GM21619 (cell line): ENCODE measurements around the gene POU3F1.

Source experiments
- ATAC-seq: cut with Tn5 transposase; IDR thresholded peaks from one replicate; pipeline ENCODE4 v1.9.1; 2021; ENCODE audit not compliant: unreplicated experiment

Gene POU3F1

DNA sequence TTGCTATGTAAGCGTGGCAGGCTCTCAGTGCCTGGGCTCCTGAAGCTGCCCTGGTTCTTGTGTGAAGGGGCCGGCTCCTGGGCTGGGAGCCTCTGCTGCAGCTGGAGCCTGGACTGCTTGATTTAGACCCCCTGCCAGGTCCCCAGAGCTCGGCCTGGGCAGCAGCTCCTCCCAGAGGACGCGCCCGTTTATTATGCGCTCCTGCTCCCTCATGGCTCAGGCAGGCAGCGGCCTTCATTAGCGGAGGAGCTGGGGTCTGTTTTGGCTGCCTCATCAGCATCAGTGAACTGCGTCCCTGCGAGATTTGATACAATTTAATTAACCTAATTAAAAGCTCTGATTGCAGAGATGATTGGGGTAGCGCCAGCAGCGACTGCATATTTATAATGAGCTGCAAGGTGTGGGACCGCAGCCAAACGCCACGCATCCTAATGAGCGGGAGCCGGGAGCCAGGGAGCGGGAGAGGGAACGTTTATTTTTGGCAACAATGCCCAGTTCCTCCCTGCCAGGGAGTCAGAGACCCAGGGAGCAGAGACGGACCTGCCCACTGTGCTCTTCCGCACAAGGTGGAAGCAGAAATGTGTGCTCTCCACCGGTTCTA is 17.4 kb downstream of the POU3F1 start:
- no peak for ATAC-seq

DNA sequence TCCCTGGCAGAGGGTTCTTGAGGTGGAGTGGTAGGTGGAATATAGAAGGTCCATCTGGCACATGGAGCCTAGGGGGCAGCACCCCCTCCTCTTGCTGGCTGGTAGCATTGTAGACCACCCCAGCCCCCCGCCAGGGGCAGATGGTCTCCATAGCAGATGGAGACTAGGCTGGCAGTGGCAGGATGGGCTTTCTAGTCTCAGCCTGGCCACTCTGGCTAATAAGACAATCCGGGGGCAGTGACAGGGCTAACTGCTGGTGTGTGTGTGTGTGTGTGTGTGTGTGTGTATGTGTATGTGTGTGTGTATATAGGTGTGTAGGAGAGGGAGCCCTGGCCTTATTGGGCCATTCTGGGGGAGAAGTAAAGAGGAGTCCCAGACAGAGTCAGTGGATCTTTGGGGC is 17.9 kb downstream of the POU3F1 start:
- no peak for ATAC-seq

DNA sequence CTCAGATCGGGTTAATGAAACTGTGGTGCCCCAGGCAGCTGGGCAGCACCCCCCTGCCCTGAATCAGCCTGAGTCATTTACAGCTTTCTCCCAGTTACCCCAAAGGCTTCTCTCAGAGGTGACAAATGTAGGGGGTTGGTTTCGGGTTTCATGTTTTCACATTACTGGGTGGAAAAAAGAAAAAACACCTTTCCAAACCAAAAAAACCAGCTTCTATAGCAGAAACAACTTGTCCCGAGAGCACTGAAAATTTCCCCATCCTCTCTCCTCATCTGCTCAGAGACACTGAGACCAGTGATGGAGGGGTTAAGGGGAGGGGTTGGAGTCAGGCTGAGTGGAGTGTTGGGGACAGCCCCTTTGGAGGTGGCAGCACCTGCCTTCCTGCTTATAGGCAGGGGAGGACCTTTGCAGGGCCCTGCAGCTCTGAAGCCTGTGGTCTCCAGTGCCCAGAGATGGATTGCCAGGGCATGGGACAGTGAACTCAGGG is 18.4 kb downstream of the POU3F1 start:
- ATAC-seq: peak; percentile 61

DNA sequence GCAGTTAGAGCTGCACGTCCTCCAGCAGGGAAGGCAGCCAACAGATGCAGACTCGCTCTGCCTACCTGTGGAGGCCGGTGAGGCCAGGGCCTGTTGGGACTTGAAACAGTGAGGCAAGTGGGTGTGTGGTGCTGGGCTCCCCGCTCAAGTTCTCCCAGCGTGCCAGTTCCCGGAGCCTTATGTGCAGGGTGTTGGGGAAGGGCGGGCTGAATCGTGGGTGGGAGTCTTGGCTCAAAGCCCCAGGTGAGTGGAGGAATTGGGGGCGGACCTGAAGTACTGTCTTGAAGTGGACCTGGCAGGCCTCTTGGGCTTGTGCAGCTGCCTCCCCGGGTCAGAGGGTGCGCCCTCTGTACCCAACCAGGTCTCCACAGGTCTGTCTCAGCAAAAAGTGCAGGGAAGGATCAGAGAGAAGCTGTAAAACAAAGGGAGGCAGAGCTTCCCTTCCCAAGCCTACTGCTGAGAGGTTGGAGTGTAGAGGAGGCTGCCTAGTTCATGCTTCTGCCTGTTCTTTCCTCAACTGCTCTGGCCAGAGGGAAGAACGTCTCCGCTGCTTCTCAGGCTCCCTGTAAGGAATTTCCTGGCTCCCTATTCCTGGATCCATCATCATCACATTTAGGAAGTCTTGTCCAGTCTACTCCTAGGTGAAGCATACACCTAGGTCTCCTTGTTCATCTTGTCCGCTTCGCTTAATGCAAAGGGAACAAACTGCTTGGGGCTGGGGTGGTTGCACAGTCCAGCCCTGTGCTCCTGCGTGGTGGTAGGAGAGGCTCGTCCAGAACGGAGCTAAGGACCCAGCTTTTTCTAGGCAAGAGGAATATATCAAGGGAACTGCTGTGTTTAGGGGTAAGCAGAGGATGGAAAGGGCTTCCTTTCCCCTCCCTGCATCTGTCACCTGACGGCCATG is 19.1 kb downstream of the POU3F1 start:
- no peak for ATAC-seq

DNA sequence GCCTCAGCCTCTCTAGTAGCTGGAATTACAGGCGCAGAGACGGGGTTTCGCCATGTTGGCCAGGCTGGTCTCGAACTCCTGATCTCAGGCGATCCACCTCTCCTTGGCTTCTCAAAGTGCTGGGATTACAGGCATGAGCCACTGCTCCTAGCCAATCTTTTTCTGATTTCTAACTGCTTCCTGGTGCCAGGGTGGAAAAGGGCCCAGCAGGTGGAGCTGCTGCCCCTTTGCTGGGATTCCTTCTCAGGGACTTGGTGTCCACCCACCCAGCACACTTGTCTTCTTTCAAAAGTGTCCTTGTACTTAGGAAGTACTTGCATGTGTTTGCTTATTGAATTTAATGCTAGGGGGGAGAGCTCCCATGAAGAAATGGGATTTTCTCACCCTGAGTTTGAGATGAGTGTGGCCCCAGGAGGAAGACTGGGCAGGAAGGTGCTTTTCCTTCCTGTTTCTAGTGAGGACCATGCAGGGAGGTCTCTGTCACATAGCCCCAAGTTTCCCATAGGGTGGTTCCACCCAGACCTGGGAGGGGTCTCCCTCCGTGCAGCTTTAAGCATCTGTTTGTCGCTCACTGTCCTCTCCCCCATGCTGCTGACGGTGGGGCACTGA is 19.9 kb downstream of the POU3F1 start:
- no peak for ATAC-seq

DNA sequence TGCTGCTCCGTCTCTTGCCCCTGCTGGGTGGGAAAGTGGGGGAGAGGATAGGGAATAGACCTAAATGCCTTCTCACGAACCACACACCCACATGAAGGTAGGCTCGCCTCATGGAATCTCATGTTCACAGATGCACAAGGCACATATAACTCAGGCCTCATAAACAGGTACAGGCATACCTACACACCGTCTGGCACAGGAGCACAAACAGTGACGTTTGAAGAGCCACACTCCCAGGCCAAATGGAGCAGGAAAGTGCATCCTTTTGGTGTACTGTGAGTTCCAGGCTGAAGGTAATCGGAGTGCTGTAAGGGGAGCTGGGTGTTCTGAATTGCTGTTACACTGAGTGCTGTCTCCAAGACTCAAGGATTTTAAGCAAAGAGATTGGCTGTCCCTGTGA is 20.9 kb downstream of the POU3F1 start:
- ATAC-seq: no peak

DNA sequence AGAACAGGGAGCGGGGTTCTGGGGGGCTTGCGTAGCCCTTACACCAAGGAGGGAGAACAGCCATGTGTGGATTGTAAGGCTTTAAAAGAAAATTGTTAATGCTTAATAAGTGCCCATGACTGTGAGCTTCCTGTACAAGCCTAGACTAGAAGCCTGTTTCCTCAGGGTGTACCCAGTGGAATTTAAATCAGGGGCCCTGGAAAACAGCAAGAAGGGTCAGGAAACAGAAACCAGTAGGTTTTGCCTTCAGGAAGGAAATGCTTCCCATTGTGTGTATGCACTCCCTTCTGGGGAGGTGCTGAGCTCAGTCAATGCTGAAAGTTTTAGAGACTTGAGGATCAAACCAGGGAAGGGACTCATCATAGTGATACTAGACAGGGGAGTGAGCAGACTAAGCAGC is 21.4 kb downstream of the POU3F1 start:
- no peak for ATAC-seq

DNA sequence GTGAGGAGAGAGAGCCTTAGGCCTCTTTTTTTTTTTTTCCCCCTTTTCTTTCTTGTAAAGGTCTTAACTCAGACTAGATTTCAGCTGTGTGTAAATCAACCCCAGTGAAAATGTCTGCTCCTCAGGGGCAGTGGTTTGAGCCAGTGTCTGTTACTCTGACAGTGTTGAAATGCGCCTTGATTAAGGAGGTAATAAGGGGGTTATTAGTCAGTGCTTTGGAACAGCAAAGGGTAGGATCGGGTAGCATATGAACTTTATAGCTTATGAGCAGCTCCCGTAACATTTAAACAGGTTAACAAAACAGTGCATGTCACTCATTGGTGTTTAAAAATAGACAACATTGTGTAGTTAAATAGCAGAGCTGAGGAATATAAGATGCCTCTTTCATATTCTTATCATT is 23.8 kb downstream of the POU3F1 start:
- no peak for ATAC-seq

DNA sequence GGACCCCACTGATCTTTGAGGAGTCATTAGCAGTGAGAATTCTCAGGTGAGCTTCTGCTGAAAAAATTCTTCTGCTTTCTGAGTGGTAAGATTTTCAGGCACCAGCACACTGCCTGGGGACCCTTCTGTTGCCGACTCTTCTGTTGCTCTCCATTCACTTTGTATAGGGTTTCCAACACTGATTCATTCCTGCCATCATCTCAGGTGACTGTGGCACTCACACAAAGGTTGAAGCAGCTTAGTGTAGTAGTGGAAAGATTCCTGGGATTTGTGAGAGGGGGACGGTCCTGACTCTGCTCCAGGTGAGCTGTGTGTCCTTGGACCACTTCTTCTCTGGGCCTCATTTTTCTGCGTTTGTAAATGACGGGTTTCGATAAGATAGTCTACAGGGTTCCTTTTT is 24.6 kb downstream of the POU3F1 start:
- no peak for ATAC-seq

DNA sequence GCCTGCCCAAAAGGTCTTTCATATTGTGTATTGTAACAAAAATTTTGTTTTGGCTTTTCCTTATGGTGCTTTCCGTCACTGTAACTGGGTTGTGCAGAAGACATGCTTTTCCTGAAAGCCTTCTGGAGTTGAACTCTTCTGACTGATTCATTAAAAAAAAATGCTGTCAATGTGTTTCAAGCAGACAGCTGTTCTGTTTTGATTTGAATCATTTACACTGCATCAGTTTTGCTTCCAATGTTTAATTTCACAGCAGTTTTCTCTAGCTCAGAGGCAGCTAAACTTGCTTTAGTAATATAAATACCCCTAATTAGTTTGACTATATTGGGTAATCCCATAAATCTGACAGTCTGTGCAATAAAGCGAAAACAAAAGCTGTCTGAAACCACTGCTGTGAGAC is 26.2 kb downstream of the POU3F1 start:
- ATAC-seq: no peak

DNA sequence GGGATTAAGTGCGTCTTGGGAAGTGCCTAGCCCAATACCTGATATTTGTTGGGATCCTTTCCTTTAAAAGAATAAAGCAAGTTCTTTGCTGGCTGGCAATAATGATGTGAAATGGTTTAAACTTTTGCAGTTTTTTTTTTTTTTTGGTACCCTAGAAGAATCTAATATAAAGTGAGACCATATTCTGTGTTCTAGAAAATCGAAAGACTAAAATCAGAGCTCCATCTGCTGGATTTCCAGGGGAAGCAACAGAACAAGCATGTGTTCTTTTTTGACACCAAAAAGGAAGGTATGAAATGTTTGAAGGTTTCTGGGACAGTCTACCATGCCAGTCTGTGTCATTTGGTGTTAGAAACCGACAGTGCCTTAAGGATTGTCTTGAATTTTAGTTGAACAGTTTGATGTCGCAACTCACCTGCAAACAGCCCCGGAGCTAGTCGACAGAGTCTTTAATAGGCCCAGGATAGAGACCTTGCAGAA is 27.7 kb downstream of the POU3F1 start:
- no peak for ATAC-seq

DNA sequence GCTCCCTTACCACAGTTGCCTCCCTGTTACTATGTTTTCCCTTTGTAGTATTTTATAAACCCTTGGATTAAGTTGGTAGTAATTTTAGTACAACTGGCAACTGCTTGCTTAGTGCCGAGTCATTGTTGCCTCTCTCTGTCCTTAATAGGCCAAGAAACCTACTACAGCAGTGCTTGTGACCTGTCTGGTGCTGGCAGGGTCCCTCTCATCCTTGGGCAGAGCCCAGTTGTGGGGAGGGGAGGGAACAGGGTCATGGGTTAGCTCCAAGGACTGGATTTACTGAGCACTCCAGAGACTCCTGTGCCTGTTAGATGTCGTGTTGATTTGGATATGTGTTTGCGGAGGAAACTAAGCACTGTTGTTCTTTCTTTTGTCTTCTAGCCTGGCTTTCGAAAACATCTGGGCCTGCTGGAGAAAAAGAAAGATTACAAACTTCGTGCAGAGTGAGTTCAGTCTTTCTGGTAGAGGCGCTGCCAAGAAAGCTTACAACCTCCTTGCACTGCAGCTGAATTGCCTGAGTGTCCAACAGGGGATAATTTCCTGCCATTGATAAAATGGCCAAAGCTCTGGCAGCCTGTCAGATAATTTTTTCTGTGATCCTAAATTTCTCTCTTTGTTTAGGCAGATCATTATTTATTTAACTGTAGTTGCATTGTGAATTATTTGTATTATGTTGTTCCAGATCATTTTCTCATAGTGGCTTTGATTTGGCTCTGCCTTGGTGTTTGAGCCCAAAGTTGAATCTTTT is 30.4 kb downstream of the POU3F1 start:
- no peak for ATAC-seq

DNA sequence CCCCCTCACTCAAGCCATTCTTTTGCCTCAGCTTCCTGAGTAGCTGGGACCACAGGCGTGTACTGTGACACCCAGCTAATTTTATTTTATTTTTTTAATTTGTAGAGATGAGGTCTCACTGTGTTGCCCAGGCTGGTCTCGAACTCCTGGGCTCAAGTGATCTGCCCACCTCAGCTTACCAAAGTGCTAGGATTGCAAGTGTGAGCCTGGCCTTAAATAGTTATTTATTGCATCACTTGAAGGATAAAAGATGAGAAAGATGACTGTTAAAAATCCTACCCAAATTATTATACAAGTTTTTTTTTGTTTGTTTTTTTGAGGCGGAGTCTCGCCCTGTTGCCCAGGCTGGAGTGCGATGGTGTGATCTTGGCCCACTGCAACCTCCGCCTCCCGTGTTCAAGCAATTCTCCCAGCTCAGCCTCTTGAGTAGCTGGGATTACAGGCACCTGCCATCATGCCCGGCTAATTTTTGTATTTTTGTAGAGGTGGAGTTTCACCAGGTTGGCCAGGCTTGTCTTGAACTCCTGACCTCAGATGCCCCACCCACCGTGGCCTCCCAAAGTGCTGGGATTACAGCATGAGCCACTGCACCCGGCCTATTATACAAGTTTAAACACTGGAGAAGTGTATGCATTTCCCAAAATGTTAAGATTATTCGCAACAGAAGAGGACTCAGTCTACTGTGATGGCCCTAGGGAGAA is 31.7 kb downstream of the POU3F1 start:
- ATAC-seq: no peak

DNA sequence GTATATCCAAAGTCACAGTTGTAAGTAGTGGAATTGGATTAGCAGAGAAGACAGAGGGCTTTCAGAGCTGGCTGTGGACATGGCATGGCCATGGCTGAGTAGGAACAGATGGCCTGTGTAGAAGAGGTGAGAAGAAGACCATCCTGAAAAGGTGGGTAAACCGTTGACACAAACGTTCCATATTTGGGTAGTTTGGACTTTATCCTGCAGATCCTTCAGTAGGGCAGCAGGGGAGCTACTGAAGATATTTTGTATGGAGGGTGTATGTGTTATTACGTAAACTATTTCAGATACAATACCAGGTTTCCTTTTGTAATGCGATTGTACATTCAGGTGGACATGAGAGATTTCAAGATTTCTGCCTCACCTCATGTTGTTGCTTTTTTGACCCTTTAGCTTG is 32.4 kb downstream of the POU3F1 start:
- no peak for ATAC-seq

DNA sequence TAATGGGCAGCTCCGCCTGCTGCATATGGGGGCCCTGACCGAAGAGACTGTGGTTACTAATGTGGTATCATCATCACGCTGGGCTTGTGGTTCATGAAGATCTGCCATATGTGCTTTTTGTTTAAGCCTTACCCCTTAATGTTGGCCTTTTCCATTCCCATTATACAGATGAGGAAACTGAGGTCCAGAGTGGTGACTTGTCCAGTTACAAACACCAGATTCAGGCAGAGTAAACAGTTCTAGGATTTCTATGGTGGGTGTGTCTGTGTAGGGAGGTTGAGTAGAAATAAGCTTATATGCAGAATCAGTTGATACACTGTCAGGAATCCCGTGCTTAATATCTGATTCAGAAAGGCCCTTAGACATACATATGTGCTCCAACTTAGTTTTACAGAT is 33.4 kb downstream of the POU3F1 start:
- ATAC-seq: no peak

DNA sequence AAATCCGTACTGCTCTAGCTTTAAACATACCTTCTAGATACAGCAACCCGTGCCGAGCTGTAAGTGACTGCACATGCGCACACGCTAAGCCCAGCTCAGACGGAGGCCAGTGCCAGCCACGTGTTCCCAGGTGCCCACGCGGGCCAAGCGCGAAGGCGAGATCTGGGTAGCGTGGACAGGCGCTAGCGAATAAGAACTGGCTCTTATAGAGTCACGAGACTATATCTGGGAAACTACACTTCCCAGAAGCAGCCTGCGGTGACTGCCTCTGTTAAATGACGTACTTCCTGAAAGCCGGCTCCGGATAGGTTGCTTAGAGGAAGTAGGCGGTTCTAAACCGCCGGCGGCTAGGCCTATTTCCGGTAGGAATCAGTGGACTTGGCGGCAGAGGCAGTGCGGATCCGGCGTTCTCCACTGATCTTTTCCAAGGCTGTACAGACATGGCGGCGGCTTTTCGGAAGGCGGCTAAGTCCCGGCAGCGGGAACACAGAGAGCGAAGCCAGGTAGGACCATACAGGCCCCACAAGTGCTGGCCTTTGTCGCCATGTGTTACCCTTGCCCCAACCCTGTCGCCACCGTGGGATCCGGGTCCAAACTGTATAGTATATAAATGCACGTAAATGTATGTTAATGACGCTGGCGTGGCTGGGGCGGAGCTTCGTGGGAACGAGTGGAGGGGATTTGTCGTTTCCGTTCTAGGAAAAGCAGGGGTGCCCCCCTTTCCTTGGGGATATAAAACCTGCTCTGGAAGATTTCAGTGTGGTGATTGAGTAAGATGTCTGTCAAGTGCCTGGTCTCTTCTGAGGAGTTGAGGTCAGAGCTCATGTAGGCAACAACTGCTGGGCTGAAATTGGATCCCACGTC is 34.0 kb downstream of the POU3F1 start, which contains the start of gene UTP11:
Gene UTP11 (plus strand): TSS at position 372 of the 864 bp plus-strand sequence. CDS start 69 bp downstream, at position 441.
- ATAC-seq: peak; percentile 94

DNA sequence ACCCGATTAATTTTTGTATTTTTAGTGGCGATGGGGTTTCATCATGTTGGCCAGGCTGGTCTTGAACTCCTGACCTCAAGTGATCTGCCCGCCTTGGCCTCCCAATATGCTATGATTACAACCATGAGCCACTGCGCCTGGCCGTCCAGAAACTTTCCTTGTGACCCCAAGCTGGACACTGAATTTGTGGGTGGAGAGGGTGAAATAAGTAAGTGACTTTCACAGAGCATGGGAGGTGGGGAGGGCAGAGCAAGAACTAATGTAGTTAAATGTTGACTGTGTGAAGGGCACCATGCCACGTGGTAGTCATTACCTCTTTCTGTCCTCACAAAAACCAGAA is 36.8 kb downstream of the POU3F1 start:
- ATAC-seq: no peak

DNA sequence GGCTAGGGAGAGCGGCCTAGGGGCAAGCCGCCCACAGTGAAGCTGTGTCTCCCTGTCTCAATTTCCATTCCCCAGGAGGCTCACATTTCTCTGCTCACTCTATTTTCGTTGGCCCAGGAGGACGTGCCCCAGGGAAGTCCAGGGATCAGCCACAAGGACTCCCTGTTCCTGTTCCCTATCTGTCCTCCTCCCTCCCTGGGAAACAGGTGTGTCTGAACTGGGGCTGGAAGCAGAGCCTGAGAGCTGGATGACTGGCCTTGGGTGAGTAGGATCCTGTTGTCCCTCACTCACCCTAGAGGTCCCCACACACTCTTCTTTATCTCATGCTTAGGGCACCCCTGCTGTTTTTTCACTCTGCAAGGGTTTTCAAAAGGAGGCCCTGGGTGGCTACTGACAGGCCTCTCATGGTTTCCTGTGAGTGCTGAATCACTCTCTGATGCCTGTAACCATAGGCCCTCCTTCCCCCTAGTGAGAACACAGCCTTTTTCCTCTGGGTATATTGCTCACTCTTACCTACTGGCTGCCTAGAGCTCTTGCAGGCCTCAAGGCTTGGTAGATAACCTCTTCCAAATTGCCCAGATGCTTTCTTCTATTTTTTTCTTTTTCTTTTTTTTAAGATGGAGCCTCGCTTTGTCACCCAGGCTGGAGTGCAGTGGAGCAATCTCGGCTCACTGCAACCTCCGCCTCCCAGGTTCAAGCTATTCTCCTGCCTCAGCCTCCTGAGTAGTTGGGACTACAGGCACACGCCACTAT is 37.3 kb downstream of the POU3F1 start:
- no peak for ATAC-seq
